Vagina (tissue), 2 donors: ENCODE data around the gene CMSS1. TPM values are rescaled to one million over a fixed set of nuclear protein-coding genes. Genes with fewer than 3 reads are reported as not detected.

Experiments
- DNase-seq, 2 donors: peaks; one replicate each; pipeline ENCODE4 v3.0.0-alpha.2; 2017; ENCODE audit errors: extremely low spot score in 2 of 2
- H3K27ac ChIP-seq: fragments of 200-600 bp; sonication (generic); one replicate; pipeline ENCODE4 v1.5.1; 2019
- H3K27me3 ChIP-seq: fragments of 200-600 bp; sonication (generic); one replicate; pipeline ENCODE4 v1.5.1; 2019
- H3K36me3 ChIP-seq, 2 donors: fragments of 200-600 bp; sonication (generic); one replicate each; pipeline ENCODE4 v1.5.1; 2017 to 2019
- H3K4me1 ChIP-seq: fragments of 200-600 bp; sonication (generic); one replicate; pipeline ENCODE4 v1.5.1; 2019
- H3K4me3 ChIP-seq, 2 donors: fragments of 200-600 bp; sonication (generic); 1 replicate in 1 of 2; 2 replicates in 1 of 2; pipeline ENCODE4 v1.5.1; 2016 to 2019
- H3K9me3 ChIP-seq: fragments of 200-600 bp; sonication (generic); one replicate; pipeline ENCODE4 v1.5.1; 2019
- CTCF ChIP-seq, 3 experiments: fragments of 450-650 bp in 2 of 3; fragments of 200-600 bp in 1 of 3; sonication (generic) in 1 of 3; IDR thresholded peaks; one replicate each; pipeline ENCODE4 v1.5.1; 2017 to 2019; ENCODE audit warnings: antibody characterized with exemption in 3 of 3, mild to moderate bottlenecking in 2 of 3, moderate library complexity in 2 of 3
- POLR2A ChIP-seq, 2 donors: fragments of 450-650 bp; IDR thresholded peaks; one replicate each; pipeline ENCODE4 v1.6.1; 2017; ENCODE audit warnings: antibody characterized with exemption in 2 of 2, mild to moderate bottlenecking in 2 of 2, moderate library complexity in 2 of 2
- POLR2AphosphoS5 ChIP-seq, 2 donors: sonication (generic); formaldehyde crosslinking; IDR thresholded peaks; one replicate each; pipeline ENCODE4 v1.9.0; 2017; ENCODE audit warnings: antibody characterized with exemption in 2 of 2, mild to moderate bottlenecking in 2 of 2, low read depth in 1 of 2; ENCODE audit not compliant: insufficient read depth in 1 of 2
- intact Hi-C: fragments of 100-400 bp; cut with DNase I; formaldehyde crosslinking; loops from one replicate; pipeline ENCODE4 v1.15.1; 2023
- total RNA-seq: library from RNA; depleted of rRNA; stranded (reverse); fragments of >200 nt; gene quantifications from one replicate; pipeline ENCODE4 v1.2.3, GENCODE V29; 2016

Gene CMSS1
- total RNA-seq, 1 donor from 2014 or later, result 21.4 TPM

GRCh38 chr3:99919694-99920093 is 102.0 kb downstream of the CMSS1 start:
- Histone ChIP-seq H3K36me3 (no peaks in the 10 kb centered on the region), H3K4me1 (peaks cover 18% of the 10 kb centered on the region), H3K4me3 (no peak overlapping the region), H3K9me3 (no peaks in the 10 kb centered on the region), H3K27ac (peak overlapping the region; percentile 3), H3K27me3 (no peaks in the 10 kb centered on the region)
- TF ChIP-seq POLR2A (IDR thresholded peaks at IDR 0.05) (no peak), CTCF (IDR thresholded peaks at IDR 0.05) (no peak), POLR2AphosphoS5 (IDR thresholded peaks at IDR 0.05; ENCODE audit: insufficient read depth in 1 of 2, low read depth in 1 of 2) (no peak)
- DNase-seq, result no peak
- intact Hi-C loops, result no loop called here

GRCh38 chr3:99920481-99921376 is 103.1 kb downstream of the CMSS1 start:
- no peak for DNase-seq
- Histone ChIP-seq H3K36me3 (no peaks in the 10 kb centered on the region), H3K27ac (peak overlapping the region; percentile 65), H3K4me3 (no peak overlapping the region), H3K4me1 (peaks cover 25% of the 10 kb centered on the region), H3K9me3 (no peaks in the 10 kb centered on the region), H3K27me3 (no peaks in the 10 kb centered on the region)
- TF ChIP-seq POLR2AphosphoS5 (IDR thresholded peaks at IDR 0.05; ENCODE audit: insufficient read depth in 1 of 2, low read depth in 1 of 2), result peak in 1 of 2 donors; percentile 28
- TF ChIP-seq POLR2A (IDR thresholded peaks at IDR 0.05), result no peak
- no peak for TF ChIP-seq CTCF (IDR thresholded peaks at IDR 0.05)
- intact Hi-C loops, result no loop called here

GRCh38 chr3:99921377-99921695 is 103.7 kb downstream of the CMSS1 start:
- Histone ChIP-seq H3K27me3 (no peaks in the 10 kb centered on the region), H3K27ac (peak overlapping the region; percentile 65), H3K9me3 (no peaks in the 10 kb centered on the region), H3K4me3 (no peak overlapping the region), H3K36me3 (no peaks in the 10 kb centered on the region), H3K4me1 (peaks cover 31% of the 10 kb centered on the region)
- intact Hi-C loops, result no loop called here
- TF ChIP-seq POLR2AphosphoS5 (IDR thresholded peaks at IDR 0.05; ENCODE audit: insufficient read depth in 1 of 2, low read depth in 1 of 2), result no peak
- DNase-seq, result no peak

GRCh38 chr3:99921986-99922385 is 104.3 kb downstream of the CMSS1 start:
- Histone ChIP-seq H3K27ac (no peak overlapping the region), H3K27me3 (no peaks in the 10 kb centered on the region), H3K4me1 (peaks cover 31% of the 10 kb centered on the region), H3K36me3 (no peaks in the 10 kb centered on the region), H3K9me3 (no peaks in the 10 kb centered on the region), H3K4me3 (no peak overlapping the region)
- DNase-seq, result no peak
- intact Hi-C loops, result no loop called here
- no peak for TF ChIP-seq CTCF (IDR thresholded peaks at IDR 0.05)
- no peak for TF ChIP-seq POLR2A (IDR thresholded peaks at IDR 0.05)
- TF ChIP-seq POLR2AphosphoS5 (IDR thresholded peaks at IDR 0.05; ENCODE audit: insufficient read depth in 1 of 2, low read depth in 1 of 2), result no peak

GRCh38 chr3:99923873-99924272 is 106.2 kb downstream of the CMSS1 start:
- Histone ChIP-seq H3K27me3 (no peaks in the 10 kb centered on the region), H3K4me1 (peaks cover 31% of the 10 kb centered on the region), H3K4me3 (no peak overlapping the region), H3K36me3 (no peaks in the 10 kb centered on the region), H3K9me3 (no peaks in the 10 kb centered on the region), H3K27ac (no peak overlapping the region)
- no peak for TF ChIP-seq POLR2AphosphoS5 (IDR thresholded peaks at IDR 0.05; ENCODE audit: insufficient read depth in 1 of 2, low read depth in 1 of 2)
- TF ChIP-seq CTCF (IDR thresholded peaks at IDR 0.05), result no peak
- no peak for TF ChIP-seq POLR2A (IDR thresholded peaks at IDR 0.05)
- DNase-seq, result no peak
- intact Hi-C loops, result no loop called here
